ENCODE results near the gene CIART.
"Not testable (repeated sequence)": the region's sequence is repeated elsewhere in the genome, so short reads cannot be mapped to it uniquely, and the experiment has no call there.

The CIART gene

DNA sequence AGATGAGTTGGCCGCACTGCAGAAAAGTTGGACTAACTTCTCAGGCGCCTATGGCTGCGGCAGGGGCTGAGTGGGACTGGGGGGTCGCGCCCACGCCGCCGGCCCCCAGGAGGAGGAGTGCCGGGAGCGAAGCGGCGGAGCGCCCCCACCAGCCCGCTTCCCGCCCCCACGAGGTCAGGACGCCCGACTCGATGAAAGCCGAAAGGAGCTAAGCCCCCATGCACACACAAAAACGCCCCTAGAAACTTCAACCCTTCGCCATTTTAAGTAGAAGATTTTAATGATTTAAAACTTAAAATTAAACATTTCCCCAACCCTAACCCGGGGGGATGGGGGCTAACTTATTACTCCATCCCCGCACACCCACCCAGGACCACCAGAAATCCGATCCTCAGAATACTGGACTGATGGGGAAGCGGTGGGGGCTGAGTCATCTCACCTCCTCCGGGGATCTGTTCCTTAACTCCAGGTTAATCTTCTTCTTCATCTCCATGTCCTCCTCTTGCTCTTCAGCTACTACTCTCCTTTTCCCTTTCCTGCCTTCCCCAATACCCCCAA is 47.0 kb upstream of the CIART start:
- TF ChIP-seq, protein P1, sequence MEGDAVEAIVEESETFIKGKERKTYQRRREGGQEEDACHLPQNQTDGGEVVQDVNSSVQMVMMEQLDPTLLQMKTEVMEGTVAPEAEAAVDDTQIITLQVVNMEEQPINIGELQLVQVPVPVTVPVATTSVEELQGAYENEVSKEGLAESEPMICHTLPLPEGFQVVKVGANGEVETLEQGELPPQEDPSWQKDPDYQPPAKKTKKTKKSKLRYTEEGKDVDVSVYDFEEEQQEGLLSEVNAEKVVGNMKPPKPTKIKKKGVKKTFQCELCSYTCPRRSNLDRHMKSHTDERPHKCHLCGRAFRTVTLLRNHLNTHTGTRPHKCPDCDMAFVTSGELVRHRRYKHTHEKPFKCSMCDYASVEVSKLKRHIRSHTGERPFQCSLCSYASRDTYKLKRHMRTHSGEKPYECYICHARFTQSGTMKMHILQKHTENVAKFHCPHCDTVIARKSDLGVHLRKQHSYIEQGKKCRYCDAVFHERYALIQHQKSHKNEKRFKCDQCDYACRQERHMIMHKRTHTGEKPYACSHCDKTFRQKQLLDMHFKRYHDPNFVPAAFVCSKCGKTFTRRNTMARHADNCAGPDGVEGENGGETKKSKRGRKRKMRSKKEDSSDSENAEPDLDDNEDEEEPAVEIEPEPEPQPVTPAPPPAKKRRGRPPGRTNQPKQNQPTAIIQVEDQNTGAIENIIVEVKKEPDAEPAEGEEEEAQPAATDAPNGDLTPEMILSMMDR (IDR thresholded peaks at IDR 0.05) = no peak
- Histone ChIP-seq H3K9me3 (no peaks in the 10 kb centered on the region), H3K27ac (peak overlapping the region; percentile 97 to 99), H3K36me3 (peaks cover 0 to 6% (median 0%) of the 10 kb centered on the region in 3 donors), H3K4me1 (peaks cover 0 to 17% (median 11%) of the 10 kb centered on the region in 4 donors), H3K27me3 (no peaks in the 10 kb centered on the region), H3K4me3 (peak overlapping the region; percentile 81 to 92)
- intact Hi-C loops (cut with DNase I; ENCODE audit: low total_unique reads) = no loop called here
- peak in 1 of 2 donors; percentile 64 for DNase-seq

DNA sequence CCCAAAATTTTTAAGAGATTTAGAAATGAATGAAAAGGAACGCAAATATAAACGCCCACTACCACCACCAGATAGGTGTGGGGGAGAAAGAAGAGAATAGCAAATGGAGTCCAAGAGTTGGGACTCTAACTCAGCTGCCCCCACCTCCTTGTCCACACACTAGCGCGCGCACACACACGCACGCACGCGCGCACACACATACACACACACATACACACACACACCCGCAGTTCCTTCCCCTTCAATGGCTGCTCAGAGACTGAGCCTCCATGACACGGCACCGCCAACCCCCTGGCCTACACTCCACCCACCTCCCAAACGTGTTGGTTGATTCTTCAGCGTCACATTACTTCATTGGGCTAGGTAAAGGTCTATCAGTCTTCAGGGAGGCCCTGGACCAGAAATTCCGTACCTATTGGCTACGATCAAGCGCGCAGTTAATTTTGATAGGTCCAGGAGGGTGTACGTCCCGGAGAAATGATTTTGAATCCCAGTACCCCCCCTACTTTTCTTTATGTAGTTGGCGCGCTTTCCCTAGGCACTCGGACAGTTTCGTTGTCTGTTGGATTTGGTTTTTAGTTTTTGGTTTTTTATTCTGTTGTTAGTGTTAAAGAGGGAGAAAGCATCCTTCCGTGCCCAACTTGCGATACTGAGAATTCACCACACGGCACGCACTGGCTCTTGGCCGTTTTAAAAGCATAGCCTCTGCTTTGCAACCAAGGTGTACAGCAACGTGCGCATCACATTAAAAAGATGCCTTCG is 46.3 kb upstream of the CIART start, which contains the start of gene ANP32E:
TSS of gene ANP32E (minus strand) at position 261 of the 762 bp plus-strand sequence. CDS start 326 bp downstream, outside the sequence.
- Histone ChIP-seq H3K27me3 (no peaks in the 10 kb centered on the region), H3K9me3 (no peaks in the 10 kb centered on the region), H3K4me1 (peaks cover 0 to 17% (median 11%) of the 10 kb centered on the region in 4 donors), H3K36me3 (no peaks in the 10 kb centered on the region), H3K27ac (peak within 1 kb of the TSS; percentile 97 to 99), H3K4me3 (peak within 1 kb of the TSS; percentile 81 to 92)
- peak; percentile 97 to 98 for DNase-seq
- TF ChIP-seq, protein P1 (IDR thresholded peaks at IDR 0.05) = peak; percentile 31 to 47
- intact Hi-C loops (cut with DNase I; ENCODE audit: low total_unique reads) = no loop called here

DNA sequence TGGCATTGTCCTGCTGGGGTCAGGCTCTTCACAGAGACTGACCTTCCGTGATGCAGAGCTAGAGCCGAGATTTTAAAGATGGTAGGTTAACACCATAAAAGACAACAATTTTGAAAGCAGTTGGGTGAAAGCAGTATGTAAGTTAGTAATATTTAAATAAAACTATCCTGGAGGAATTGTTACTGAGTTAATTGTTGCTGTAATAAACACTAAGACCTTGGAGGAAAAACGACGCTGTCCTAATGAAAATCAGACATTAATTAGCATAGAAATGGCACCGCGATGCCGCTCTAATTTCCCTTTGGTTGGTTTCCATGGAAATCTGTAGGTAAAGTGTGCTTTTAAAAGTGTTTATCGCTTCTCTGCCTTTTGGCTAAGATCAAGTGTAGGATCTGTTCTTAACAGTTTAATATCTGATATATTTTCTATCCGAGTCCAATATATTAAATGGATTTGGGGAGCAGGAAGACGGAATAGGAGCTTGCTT is 45.7 kb upstream of the CIART start:
- no peaks in the 10 kb centered on the region for H3K36me3 ChIP-seq

DNA sequence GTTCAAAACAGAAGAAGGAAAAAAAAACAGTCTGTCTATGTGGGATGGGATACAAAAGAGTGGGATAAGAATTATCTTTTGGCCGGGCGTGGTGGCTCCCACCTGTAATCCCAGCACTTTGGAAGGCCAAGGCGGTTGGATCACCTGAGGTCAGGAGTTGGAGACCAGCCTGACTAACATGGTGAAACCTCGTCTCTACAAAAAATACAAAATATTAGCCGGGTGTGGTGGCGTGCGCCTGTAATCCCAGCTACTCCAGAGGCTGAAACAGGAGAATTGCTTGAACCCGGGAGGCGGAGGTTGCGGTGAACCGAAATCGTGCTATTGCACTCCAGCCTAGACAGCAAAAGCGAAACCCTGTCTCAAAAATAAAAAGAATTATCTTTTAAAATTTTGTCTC is 45.2 kb upstream of the CIART start:
- peaks cover 0 to 17% (median 11%) of the 10 kb centered on the region in 4 donors for H3K4me1 ChIP-seq
- intact Hi-C loops (cut with DNase I; ENCODE audit: low total_unique reads); H3K27me3 ChIP-seq; H3K36me3 ChIP-seq; H3K27ac ChIP-seq; H3K9me3 ChIP-seq; H3K4me3 ChIP-seq: not testable (repeated sequence)
- DNase-seq = peak in 1 of 2 donors; percentile 46

More for the DNA sequence above, 45.7 kb upstream of the CIART start:
- intact Hi-C loops (cut with DNase I; ENCODE audit: low total_unique reads) = no loop called here
- Histone ChIP-seq H3K27me3 (no peaks in the 10 kb centered on the region), H3K9me3 (no peaks in the 10 kb centered on the region), H3K4me1 (peaks cover 0 to 17% (median 11%) of the 10 kb centered on the region in 4 donors), H3K27ac (peak overlapping the region; percentile 97 to 99), H3K4me3 (peak overlapping the region; percentile 81 to 92)
- DNase-seq = no peak
- TF ChIP-seq, protein P1 (IDR thresholded peaks at IDR 0.05) = no peak

DNA sequence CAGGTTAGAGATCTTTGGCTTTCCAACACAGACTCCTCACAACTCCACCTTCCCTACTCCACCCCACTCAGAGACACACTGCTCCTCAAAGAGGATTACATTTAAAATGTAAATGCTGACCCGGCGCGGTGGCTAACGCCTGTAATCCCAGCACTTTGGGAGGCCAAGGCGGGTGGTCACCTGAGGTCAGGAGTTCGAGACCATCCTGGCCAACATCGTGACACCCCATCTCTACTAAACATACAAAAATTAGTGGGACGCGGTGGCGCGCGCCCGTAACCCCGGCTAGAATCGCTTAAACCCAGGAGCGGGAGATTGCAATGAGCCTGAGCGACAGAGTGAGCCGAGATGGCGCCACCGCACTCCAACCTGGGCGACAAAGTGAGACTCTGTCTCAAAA is 44.6 kb upstream of the CIART start:
- H3K36me3 ChIP-seq = no peaks in the 10 kb centered on the region
- H3K4me3 ChIP-seq = no peak overlapping the region
- intact Hi-C loops (cut with DNase I; ENCODE audit: low total_unique reads) = no loop called here
- H3K4me1 ChIP-seq = peaks cover 0 to 16% (median 11%) of the 10 kb centered on the region in 4 donors
- DNase-seq = peak in 1 of 2 donors; percentile 65
- H3K27ac ChIP-seq = no peak overlapping the region
- TF ChIP-seq, protein P1 (IDR thresholded peaks at IDR 0.05) = no peak
- H3K27me3 ChIP-seq = no peaks in the 10 kb centered on the region
- no peaks in the 10 kb centered on the region for H3K9me3 ChIP-seq

DNA sequence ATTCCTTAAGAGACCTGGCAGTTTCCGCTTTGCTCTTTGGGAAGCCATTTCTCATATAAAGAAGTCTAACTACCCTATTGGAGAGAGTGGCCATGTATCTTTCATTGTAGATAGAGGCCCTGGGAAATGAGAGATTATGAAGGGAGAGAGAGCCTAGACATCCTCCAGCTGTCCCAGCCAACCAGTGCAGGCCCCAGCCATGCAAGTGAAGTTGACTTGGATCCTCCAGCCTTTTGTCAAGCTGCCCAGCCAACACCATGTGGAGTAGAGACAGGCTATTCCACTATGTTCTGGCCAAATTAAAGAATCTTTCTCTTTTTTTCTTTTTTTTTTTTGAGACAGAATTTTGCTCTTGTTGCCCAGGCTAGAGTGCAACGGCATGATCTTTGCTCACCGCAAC is 39.4 kb upstream of the CIART start:
- H3K36me3 ChIP-seq = no peaks in the 10 kb centered on the region
- H3K27me3 ChIP-seq = peaks cover 0 to 2% of the 10 kb centered on the region in 2 donors
- H3K4me3 ChIP-seq = no peak overlapping the region
- no peak overlapping the region for H3K27ac ChIP-seq
- H3K4me1 ChIP-seq = no peaks in the 10 kb centered on the region
- DNase-seq = no peak
- intact Hi-C loops (cut with DNase I; ENCODE audit: low total_unique reads) = no loop called here
- H3K9me3 ChIP-seq = no peaks in the 10 kb centered on the region
- TF ChIP-seq, protein P1 (IDR thresholded peaks at IDR 0.05) = no peak

Measured in tibial artery (tissue), 4 donors.